Activated CD4-positive, alpha-beta T cell treated with anti-CD3 and anti-CD28 coated beads, Interleukin-10, Interleukin-2, amounts not matched to agents 100 ng/mL and 50 ng/mL, durations not matched to agents 16 hours and 8 hours (primary cell): ENCODE results near the gene INHBB.

Experiments used
- DNase-seq: peaks from one replicate; pipeline ENCODE4 v3.0.0-alpha.2; 2020

The INHBB gene

DNA sequence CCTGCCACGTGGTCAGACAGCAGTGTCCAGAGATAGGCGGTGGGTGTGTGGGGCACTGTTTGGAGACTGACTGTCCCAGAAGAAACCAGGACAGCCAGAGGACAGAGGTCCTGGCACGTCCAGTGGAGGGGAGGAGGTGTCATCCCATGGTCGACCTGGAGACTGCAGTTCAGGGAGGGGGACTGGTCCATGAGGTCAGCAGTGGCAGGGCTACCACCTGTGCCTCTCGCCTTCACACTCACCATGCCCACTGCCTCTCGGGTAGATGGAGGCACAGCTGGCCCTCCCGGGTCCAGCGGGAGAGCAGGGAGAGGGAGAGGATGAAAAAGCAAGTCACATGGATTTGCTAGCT lies 53.9 kb downstream of the INHBB start:
- no peak for DNase-seq

DNA sequence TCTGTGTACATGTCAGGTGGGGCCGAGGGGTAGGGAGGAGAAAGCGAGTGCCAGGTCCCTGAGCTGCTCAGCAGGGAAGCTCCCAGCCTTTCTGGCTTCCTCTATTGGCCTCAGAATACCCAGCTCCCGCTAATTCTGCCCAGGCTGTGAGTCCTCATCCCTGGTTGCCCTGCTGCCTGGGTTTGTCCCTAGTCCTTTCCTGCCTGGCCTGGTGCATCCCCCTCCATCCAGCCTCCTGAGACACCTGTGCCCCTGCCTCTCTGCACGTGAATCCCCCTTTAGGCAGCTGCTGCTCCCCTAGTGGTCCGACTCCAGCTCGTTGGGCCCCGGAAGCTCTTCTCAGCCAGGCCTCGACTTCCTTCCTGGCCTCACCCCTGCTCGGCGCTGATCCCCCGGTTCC lies 54.6 kb downstream of the INHBB start:
- no peak for DNase-seq
